Measurements from ENCODE around the gene DPF3.
A peak's percentile ranks its signal among the peaks of the same experiment; 100 is the strongest.

The DPF3 gene

DNA sequence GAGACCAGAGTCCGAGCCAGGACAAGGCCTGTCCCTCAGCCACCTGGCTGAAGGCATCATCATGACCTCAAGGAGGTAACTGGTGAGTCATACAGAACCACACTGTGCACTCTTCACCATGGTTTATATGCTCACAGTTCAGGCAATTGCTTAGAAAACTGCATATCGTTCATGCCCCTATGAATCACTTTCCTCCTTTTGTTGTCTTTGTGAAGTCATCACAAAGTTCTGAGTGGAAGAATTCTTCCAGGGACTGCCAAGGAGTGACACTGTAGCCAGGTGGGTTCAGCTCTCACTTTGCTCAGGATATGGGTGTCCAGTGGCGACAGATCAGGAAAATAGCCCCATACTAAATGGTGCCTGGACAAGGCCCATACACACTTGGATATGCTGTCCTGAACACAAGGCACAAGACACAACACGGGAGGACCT is 92.5 kb downstream of the DPF3 start:
- Mint-ChIP-seq H3K27me3 (no peaks in the 10 kb centered on the region), H3K4me3 (no peak overlapping the region), H3K36me3 (peaks cover 20% of the 10 kb centered on the region), H3K9me3 (peaks cover 2% of the 10 kb centered on the region), H3K4me1 (peaks cover 19% of the 10 kb centered on the region), H3K27ac (no peak overlapping the region)
- ATAC-seq (ENCODE audit: low read depth) = no peak
- no peak for DNase-seq (ENCODE audit: low spot score in 2 of 2)

DNA sequence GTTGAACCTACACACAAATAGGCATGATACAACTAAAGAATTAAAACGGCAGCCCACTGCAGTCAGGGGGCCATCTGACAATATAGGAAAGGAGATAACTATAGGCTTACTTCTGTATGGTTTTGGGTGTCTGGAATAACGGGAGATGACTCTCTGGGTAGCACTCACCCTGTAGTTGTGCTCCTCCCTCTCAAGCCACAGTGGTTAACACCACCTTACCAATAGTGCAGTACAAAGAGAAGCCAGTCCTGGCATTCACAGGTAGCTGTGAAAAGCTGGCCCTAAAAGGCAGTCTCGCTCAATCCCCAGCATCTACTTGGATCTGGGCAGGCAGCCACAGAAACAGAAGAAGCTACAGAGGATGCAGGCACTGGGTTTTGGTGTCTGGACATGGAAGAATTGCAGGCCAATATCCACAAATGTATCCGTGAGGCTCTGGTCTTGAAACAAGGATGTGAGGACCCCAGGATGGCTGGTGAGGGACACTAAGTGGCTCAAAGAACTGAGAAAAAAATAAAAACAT is 93.0 kb downstream of the DPF3 start:
- no peak for ATAC-seq (ENCODE audit: low read depth)
- H3K36me3 Mint-ChIP-seq = peaks cover 15% of the 10 kb centered on the region

DNA sequence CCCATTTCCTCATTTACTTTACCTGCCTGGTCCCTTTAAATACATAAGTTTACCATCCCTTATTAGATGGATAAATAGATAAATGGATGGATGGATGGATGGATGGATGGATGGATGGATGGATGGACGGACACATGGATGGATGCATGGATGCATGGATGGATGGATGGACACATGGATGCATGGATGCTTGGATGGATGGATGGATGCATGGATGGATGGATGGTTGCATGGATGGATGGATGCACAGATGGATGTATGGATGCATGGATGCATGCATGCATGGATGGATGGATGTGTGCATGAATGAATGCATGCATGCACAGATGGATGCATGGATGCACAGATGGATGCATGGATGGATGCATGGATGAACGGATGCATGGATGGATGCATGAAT is 93.6 kb downstream of the DPF3 start:
- Mint-ChIP-seq H3K27ac (no peak overlapping the region), H3K9me3 (peaks cover 2% of the 10 kb centered on the region), H3K27me3 (no peaks in the 10 kb centered on the region), H3K4me3 (no peak overlapping the region), H3K4me1 (peaks cover 16% of the 10 kb centered on the region), H3K36me3 (peaks cover 16% of the 10 kb centered on the region)
- ATAC-seq (ENCODE audit: low read depth) (no peak), DNase-seq (ENCODE audit: low spot score in 2 of 2) (no peak)

More for the DNA sequence above, 93.0 kb downstream of the DPF3 start:
- H3K27me3 Mint-ChIP-seq = no peaks in the 10 kb centered on the region
- H3K4me1 Mint-ChIP-seq = peaks cover 16% of the 10 kb centered on the region
- DNase-seq (ENCODE audit: low spot score in 2 of 2) = no peak
- H3K9me3 Mint-ChIP-seq = peaks cover 2% of the 10 kb centered on the region
- no peak overlapping the region for H3K4me3 Mint-ChIP-seq
- no peak overlapping the region for H3K27ac Mint-ChIP-seq

DNA sequence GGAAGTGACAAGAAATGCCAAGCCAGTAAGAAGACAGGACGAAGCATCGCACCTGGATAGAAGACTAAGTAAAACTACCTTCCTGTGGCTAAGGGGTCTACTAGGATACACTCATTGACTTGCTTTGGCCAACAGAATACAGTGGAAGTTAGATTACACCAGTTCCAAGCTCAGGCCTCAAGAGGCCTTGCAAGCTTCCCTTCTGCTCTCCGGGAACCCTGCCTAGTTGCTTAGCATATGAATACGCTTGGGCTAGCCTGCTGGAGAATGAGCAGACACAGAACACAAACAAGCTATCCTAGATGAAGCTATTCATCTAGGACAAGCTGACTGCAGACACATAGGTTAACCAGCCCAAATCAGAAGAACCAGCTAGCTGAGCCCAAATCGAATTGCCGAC is 97.0 kb downstream of the DPF3 start:
- no peak for ATAC-seq (ENCODE audit: low read depth)
- Mint-ChIP-seq H3K4me1 (peaks cover 15% of the 10 kb centered on the region), H3K36me3 (peaks cover 12% of the 10 kb centered on the region)

DNA sequence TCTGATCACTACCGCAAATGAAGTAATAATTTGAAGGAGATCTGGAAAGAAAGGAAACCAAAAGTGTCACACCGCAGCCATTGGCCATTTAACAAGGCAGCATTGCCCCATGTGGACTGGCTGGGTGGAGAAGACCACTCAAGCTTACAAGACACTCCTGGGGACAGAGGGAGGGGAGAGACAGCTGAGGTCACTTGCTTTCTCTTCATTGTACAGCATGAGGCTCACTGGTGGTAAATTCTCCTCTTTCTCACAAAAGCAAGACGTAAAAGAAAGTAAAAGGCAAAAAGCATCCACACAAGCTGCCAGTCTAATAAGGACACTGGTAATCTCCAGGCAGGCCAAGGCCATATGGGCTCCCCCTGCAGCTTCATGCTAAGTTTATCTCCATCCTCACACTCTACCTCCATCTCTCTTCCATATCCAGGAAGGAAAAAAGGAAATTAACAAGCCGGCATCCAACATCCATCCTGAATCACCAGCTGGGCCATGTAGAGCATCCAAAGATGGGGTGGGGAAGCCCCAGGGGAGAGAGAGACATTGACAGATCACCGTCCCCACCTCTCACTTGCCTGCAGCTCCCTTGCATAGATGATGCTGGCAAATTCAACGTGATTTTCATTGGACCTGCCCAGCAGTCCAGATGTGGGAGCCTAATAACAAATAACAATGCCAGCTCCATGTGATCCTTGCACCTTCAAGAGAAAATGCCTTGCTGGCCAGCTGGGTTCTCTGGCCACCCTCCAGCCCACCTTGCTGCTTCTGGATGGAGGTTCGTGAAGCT is 100.6 kb downstream of the DPF3 start:
- Mint-ChIP-seq H3K27me3 (no peaks in the 10 kb centered on the region), H3K36me3 (peaks cover 4% of the 10 kb centered on the region), H3K4me1 (peaks cover 24% of the 10 kb centered on the region), H3K4me3 (no peak overlapping the region), H3K9me3 (no peaks in the 10 kb centered on the region), H3K27ac (no peak overlapping the region)
- ATAC-seq (ENCODE audit: low read depth) = no peak
- no peak for DNase-seq (ENCODE audit: low spot score in 2 of 2)

More for the DNA sequence above, 97.0 kb downstream of the DPF3 start:
- peaks cover 2% of the 10 kb centered on the region for H3K9me3 Mint-ChIP-seq
- H3K4me3 Mint-ChIP-seq = no peak overlapping the region
- no peaks in the 10 kb centered on the region for H3K27me3 Mint-ChIP-seq
- H3K27ac Mint-ChIP-seq = no peak overlapping the region
- no peak for DNase-seq (ENCODE audit: low spot score in 2 of 2)

DNA sequence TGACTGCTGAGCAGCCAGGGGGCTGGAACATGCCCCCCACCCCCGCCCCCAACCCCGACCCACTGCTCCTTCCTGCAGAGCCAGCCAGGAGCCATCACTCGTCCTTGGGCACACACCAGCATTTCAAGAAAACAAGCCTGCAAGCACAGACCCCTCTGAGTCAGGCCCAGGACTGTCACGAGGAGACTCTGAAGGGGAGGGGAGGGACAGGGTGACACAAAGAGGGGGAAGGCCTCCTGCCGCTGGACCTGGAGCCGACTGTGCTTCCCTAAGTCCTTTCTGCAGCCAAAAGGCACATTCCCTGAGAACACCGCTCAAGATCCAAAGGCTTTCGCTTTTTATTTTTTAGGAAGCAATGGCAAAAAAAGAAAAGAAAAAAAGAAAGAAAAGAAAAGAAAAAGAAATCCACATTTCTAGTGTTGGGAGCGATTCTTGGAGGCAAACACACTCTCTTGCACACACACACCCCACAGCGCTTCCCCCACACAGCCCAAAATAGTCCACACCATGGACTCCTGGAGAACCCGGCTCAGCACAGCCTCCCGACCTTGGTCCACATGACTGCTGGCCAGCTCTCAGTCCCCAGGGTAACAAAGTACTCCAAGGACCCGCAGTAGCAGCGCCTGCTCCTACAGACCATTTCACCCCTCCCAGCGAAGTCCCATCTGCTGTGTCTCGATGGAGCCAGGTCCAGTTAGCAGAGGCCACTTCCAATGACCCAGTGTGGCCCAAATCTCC is 101.7 kb downstream of the DPF3 start:
- H3K4me3 Mint-ChIP-seq = no peak overlapping the region
- DNase-seq (ENCODE audit: low spot score in 2 of 2) = no peak
- no peaks in the 10 kb centered on the region for H3K27me3 Mint-ChIP-seq
- ATAC-seq (ENCODE audit: low read depth) = no peak
- no peaks in the 10 kb centered on the region for H3K9me3 Mint-ChIP-seq
- H3K4me1 Mint-ChIP-seq = peaks cover 32% of the 10 kb centered on the region
- no peak overlapping the region for H3K27ac Mint-ChIP-seq
- H3K36me3 Mint-ChIP-seq = peaks cover 2% of the 10 kb centered on the region

DNA sequence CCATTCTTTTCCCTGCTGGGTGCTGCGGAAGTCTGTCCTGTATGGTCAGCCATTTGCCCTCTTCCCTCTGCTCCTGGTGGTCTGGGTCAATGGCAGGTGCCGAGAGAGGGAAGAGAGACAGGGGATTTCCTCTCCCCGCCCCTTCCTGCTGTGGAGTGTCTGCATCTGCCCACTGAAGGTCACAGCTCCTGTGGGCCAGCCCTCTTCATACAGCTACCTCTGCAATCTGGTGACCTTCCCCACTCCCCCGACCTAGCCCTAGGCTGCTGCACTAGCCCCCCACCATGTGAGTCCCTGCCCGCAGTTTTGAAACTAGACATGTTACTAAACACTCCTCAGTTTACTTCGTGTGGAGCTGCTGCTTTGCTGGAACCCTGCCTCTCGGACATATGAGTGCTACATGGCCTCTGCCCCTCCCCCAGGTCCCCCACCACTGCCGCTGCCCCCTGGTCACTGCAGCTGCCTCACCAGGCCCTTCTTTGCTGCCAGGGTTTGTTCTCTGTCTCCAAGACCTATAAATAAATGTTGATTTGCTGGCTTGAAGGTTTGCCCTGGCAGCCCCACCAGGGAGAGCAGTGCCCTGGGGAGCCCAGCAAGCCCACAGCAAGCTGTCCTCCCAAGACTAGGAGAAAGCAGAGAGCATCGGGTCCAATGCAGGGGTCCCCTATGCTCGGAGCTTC is 102.9 kb downstream of the DPF3 start:
- H3K27me3 Mint-ChIP-seq = no peaks in the 10 kb centered on the region
- no peaks in the 10 kb centered on the region for H3K9me3 Mint-ChIP-seq
- no peak overlapping the region for H3K4me3 Mint-ChIP-seq
- peaks cover 2% of the 10 kb centered on the region for H3K36me3 Mint-ChIP-seq
- H3K4me1 Mint-ChIP-seq = peaks cover 36% of the 10 kb centered on the region
- DNase-seq (ENCODE audit: low spot score in 2 of 2) = no peak
- no peak for ATAC-seq (ENCODE audit: low read depth)
- peak overlapping the region; percentile 69 for H3K27ac Mint-ChIP-seq

DNA sequence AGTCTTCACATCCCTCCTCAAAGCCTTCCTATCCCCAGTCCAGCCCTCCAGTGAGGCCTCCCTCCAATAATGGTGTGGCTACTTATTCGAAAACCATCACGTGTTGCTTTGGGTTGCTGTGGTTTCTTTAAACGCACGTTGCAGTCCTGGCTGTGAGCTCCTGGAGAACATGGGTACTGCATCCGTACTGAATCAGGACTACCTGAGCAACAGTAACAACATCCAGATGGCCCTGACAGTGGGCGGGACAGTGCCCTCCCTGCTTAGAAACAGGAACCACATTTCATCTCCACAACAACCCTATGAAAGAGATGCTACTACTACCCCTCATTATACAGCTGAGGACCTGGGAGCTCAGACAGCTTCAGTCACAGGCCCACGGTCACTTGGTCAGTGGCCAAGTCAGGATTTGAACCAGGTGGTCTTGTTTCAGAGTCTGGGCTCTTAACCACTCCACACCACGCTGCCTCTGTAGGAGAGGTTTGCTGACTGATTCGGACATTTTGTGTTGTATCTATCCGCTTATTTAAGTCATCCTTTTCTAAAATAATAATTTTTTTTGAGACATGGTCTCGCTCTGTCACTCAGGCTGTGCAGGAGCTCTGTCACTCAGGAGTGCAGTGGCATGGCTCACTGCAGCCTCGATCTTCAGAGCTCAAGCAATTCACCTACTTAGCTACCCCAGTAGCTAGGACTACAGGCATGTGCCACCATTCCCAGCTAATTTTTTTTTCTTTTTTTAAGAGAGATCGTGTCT is 104.8 kb downstream of the DPF3 start:
- Mint-ChIP-seq H3K27ac (peak overlapping the region; percentile 78), H3K9me3 (no peaks in the 10 kb centered on the region), H3K4me1 (peaks cover 39% of the 10 kb centered on the region), H3K4me3 (no peak overlapping the region), H3K36me3 (no peaks in the 10 kb centered on the region), H3K27me3 (no peaks in the 10 kb centered on the region)
- peak; percentile 51 for ATAC-seq (ENCODE audit: low read depth)
- DNase-seq (ENCODE audit: low spot score in 2 of 2) = no peak

DNA sequence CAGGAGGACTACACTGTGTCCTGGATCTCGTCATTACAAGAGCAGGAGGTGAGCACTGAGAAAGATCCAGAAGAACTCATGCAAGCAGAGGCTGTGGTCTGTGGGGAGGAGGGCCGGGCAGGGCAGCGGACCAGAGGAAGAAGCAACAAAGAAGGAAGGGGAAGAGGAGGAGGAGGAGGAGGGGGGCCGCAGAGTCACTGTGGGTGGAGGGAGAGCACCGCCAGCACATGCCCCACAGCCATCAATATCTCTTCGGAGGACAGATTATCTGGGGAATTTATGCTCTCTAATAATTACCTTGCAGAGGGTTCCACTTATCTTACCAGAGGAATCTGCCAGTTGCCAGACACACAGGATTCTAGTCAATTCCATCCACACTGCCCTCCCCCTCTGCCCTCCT is 105.6 kb downstream of the DPF3 start:
- Mint-ChIP-seq H3K27ac (peak overlapping the region; percentile 78), H3K27me3 (no peaks in the 10 kb centered on the region), H3K4me3 (peak overlapping the region; percentile 68), H3K9me3 (no peaks in the 10 kb centered on the region), H3K4me1 (peaks cover 36% of the 10 kb centered on the region), H3K36me3 (peaks cover 3% of the 10 kb centered on the region)
- ATAC-seq (ENCODE audit: low read depth) (peak; percentile 72), DNase-seq (ENCODE audit: low spot score in 2 of 2) (no peak)

DNA sequence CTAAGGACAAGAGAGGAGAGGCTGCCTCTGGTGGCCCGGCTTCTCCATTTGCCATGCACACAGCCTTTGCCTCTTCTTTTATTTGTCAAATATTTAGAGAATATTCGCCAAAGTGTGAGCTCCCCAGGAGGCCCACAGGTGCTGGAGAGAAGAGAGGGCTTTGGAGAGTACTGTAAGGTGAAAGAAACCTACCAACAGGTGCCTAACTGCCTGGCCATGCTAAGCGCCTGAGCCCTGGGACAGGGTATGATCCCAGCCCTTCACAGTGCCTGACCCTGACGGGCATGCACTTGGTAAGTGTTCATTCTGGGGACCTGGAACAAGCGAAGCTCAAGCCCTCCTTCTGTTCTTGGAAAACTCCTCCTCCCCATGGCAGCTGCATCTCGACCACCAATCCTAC is 106.1 kb downstream of the DPF3 start:
- Mint-ChIP-seq H3K36me3 (peaks cover 7% of the 10 kb centered on the region), H3K4me1 (peaks cover 36% of the 10 kb centered on the region), H3K27me3 (no peaks in the 10 kb centered on the region), H3K9me3 (peaks cover 3% of the 10 kb centered on the region), H3K4me3 (peak overlapping the region; percentile 68), H3K27ac (peak overlapping the region; percentile 78)
- DNase-seq (ENCODE audit: low spot score in 2 of 2) (no peak), ATAC-seq (ENCODE audit: low read depth) (no peak)

DNA sequence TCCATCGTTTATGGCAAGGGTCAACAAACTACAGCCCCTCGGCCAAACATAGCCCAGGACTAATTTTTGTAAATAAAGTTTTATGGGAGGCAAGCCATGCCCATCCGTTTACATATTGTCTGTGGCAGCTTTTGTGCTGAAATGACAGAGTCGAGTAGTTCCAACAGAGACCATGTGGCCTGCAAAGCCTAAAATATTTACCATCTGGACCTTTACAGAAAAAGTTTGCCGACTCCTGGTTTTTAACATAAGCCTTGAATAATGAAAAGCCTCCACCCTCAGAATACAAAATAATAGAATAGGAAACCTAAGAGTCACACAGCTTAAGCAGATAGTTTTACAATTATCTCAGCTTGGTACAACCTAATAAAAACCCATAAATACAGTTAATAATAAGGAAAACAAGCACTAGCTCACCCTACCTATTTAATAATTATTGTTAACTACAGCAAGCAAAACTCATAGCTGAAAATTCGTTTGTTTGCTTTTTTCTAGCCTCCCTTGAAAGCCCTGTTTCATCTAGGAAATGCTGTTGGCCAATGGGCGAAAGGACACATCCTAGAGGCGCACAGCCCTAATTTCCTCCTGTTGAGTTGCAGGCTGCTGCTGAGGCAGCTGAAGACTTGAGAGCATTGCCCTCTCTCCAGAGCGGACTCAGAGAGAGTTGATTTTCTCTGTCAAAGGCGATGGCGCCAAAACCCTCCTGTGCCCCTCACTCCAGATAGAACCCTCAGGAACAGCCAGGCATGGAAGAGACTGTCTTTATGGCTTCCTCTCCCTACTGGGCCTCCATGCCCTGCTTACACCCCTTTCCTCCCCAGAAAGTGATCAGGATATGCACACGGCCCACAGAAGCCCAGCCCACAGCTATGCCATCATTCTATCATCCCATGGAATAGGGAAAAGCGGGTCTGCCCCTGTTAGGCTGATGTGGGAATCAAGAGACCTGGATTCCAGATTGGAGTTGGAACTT is 107.2 kb downstream of the DPF3 start:
- H3K9me3 Mint-ChIP-seq = peaks cover 4% of the 10 kb centered on the region

DNA sequence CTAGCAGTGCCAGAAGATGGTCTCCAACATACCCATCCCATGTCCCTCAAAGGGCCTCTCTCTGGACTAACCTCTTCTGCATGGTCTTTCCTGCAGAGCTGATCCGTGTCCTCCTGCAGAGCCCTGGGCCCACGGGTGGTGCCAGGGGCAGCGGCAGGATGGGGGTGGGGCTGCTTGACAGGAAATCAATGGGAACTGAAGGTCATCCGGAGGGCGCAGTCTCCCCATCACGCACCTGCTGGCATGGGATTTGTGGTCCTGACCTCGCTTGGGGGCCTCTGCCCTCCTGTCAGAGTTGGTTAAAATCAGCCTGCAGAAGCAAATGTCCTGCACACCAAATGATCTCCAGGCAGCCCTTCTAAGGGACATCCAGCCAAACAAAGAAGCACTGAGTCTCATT is 110.2 kb downstream of the DPF3 start:
- no peak for ATAC-seq (ENCODE audit: low read depth)
- H3K36me3 Mint-ChIP-seq = peaks cover 15% of the 10 kb centered on the region
- H3K4me3 Mint-ChIP-seq = no peak overlapping the region
- no peak for DNase-seq (ENCODE audit: low spot score in 2 of 2)
- H3K27ac Mint-ChIP-seq = no peak overlapping the region
- H3K9me3 Mint-ChIP-seq = peaks cover 4% of the 10 kb centered on the region
- no peaks in the 10 kb centered on the region for H3K27me3 Mint-ChIP-seq
- peaks cover 29% of the 10 kb centered on the region for H3K4me1 Mint-ChIP-seq

More for the DNA sequence above, 107.2 kb downstream of the DPF3 start:
- no peak overlapping the region for H3K4me3 Mint-ChIP-seq
- DNase-seq (ENCODE audit: low spot score in 2 of 2) (no peak), ATAC-seq (ENCODE audit: low read depth) (no peak)
- H3K27ac Mint-ChIP-seq = peak overlapping the region; percentile 21
- peaks cover 37% of the 10 kb centered on the region for H3K4me1 Mint-ChIP-seq
- H3K27me3 Mint-ChIP-seq = no peaks in the 10 kb centered on the region
- peaks cover 8% of the 10 kb centered on the region for H3K36me3 Mint-ChIP-seq
